HL-60 (cell line): ENCODE results near the gene LAMA3.
"Not testable (repeated sequence)": the region's sequence is repeated elsewhere in the genome, so short reads cannot be mapped to it uniquely, and the experiment has no call there.

Source experiments
- DNase-seq, 2 experiments: peaks; one replicate each; pipeline ENCODE4 v3.0.0-alpha.2; 2010 to 2020; ENCODE audit warnings: low read depth in 1 of 2, low spot score in 1 of 2
- H3K27ac ChIP-seq: fragments of 250-450 bp; sonication (Bioruptor Pico); replicated peaks from 2 replicates; pipeline ENCODE4 v1.5.1; 2020; ENCODE audit warnings: mild to moderate bottlenecking, moderate library complexity
- H3K27me3 ChIP-seq: fragments of 250-450 bp; sonication (Bioruptor Pico); 2 replicates; pipeline ENCODE4 v1.5.1; 2021; ENCODE audit warnings: mild to moderate bottlenecking, moderate library complexity; ENCODE audit not compliant: insufficient read depth, poor library complexity, severe bottlenecking
- H3K4me3 ChIP-seq: replicated peaks from 2 replicates; pipeline ENCODE4 v1.5.1; 2011; ENCODE audit warnings: mild to moderate bottlenecking, control low read depth, low read length; ENCODE audit not compliant: insufficient read depth
- GABPA ChIP-seq: IDR thresholded peaks from 2 replicates; pipeline ENCODE4 v1.6.1; 2012; ENCODE audit warnings: low read depth
- POLR2AphosphoS5 ChIP-seq: IDR thresholded peaks from 2 replicates; pipeline ENCODE4 v1.6.1; 2012; ENCODE audit warnings: low read depth
- SPI1 ChIP-seq: IDR thresholded peaks from 2 replicates; pipeline ENCODE4 v1.6.1; 2012; ENCODE audit warnings: low read depth, mild to moderate bottlenecking, borderline replicate concordance
- TF ChIP-seq, protein P1 (sequence below): IDR thresholded peaks from one replicate; pipeline ENCODE4 v1.5.1; 2011; ENCODE audit warnings: low read length, control low read depth, inconsistent platforms; ENCODE audit not compliant: insufficient read depth
- TF ChIP-seq, protein P2 (sequence below): IDR thresholded peaks from 2 replicates; pipeline ENCODE4 v1.6.1; 2012; ENCODE audit warnings: low read depth; ENCODE audit not compliant: insufficient replicate concordance

Gene LAMA3

DNA sequence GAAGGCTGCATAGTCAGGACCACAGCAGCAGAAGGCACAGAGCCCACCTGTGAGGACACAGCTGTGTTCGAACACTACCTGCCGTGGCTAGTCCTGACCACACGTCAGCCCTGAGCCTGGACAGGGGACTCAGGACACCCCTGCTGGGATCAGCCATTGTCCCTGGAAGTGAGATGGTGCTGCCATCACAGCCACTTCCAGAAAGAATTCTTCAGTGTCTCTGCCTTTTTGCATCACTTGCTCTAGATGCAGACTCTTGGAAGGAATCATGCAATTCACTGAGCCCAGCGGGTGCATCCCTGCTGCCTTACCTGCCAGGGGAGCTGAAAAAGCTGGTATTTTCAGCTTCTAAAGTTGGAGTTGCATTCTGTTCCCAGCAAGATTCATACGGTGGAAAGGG lies 49.3 kb downstream of the LAMA3 start:
- Histone ChIP-seq H3K27me3 (peaks cover 7% of the 10 kb centered on the region), H3K27ac (no peak overlapping the region)

DNA sequence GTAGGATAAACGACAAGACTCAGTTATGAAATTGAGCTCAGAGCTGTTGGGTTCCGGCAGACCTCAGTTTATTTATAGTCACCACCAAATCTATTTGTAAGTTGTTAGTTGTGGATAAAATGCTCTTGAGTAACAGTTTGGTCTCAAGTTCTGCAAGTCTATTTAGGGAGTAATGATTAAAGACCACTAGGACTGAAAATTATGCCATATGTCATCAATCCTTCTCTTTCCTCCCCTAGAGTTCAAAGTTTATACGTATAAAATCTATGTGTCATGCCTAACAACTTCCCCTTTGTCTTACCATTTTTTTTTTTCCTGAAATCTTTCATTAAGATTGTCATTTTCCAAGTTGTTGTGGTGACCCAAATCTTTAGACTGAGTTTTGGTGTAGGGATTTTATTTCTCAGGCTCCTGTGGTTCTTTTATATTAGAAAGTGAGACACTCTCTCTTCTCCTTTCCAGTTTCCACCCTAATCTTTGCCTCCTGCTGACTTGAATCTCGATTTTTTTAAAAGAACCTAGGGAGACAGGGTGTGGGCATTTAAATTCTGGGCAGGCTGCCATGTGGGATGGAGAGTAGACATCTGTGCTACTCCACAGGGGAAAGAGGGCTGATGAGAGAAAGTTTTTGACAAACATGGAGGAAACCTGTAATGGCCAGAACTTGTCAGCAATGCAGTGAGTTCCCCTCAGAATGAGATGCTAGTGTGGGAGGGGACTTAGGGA lies 51.0 kb downstream of the LAMA3 start:
- Histone ChIP-seq H3K4me3 (no peak overlapping the region), H3K27me3 (peaks cover 8% of the 10 kb centered on the region), H3K27ac (no peak overlapping the region)
- peak in 1 of 2 experiments; percentile 51 for DNase-seq
- TF ChIP-seq, protein P1, sequence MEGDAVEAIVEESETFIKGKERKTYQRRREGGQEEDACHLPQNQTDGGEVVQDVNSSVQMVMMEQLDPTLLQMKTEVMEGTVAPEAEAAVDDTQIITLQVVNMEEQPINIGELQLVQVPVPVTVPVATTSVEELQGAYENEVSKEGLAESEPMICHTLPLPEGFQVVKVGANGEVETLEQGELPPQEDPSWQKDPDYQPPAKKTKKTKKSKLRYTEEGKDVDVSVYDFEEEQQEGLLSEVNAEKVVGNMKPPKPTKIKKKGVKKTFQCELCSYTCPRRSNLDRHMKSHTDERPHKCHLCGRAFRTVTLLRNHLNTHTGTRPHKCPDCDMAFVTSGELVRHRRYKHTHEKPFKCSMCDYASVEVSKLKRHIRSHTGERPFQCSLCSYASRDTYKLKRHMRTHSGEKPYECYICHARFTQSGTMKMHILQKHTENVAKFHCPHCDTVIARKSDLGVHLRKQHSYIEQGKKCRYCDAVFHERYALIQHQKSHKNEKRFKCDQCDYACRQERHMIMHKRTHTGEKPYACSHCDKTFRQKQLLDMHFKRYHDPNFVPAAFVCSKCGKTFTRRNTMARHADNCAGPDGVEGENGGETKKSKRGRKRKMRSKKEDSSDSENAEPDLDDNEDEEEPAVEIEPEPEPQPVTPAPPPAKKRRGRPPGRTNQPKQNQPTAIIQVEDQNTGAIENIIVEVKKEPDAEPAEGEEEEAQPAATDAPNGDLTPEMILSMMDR = no peak
- TF ChIP-seq, protein P2, sequence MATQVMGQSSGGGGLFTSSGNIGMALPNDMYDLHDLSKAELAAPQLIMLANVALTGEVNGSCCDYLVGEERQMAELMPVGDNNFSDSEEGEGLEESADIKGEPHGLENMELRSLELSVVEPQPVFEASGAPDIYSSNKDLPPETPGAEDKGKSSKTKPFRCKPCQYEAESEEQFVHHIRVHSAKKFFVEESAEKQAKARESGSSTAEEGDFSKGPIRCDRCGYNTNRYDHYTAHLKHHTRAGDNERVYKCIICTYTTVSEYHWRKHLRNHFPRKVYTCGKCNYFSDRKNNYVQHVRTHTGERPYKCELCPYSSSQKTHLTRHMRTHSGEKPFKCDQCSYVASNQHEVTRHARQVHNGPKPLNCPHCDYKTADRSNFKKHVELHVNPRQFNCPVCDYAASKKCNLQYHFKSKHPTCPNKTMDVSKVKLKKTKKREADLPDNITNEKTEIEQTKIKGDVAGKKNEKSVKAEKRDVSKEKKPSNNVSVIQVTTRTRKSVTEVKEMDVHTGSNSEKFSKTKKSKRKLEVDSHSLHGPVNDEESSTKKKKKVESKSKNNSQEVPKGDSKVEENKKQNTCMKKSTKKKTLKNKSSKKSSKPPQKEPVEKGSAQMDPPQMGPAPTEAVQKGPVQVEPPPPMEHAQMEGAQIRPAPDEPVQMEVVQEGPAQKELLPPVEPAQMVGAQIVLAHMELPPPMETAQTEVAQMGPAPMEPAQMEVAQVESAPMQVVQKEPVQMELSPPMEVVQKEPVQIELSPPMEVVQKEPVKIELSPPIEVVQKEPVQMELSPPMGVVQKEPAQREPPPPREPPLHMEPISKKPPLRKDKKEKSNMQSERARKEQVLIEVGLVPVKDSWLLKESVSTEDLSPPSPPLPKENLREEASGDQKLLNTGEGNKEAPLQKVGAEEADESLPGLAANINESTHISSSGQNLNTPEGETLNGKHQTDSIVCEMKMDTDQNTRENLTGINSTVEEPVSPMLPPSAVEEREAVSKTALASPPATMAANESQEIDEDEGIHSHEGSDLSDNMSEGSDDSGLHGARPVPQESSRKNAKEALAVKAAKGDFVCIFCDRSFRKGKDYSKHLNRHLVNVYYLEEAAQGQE = no peak

More for the DNA sequence above, 49.3 kb downstream of the LAMA3 start:
- DNase-seq = no peak
- no peak for TF ChIP-seq GABPA
- TF ChIP-seq POLR2AphosphoS5 = no peak
- TF ChIP-seq, protein P1 = no peak
- no peak for TF ChIP-seq SPI1
- TF ChIP-seq, protein P2 = no peak
- no peak overlapping the region for H3K4me3 ChIP-seq

DNA sequence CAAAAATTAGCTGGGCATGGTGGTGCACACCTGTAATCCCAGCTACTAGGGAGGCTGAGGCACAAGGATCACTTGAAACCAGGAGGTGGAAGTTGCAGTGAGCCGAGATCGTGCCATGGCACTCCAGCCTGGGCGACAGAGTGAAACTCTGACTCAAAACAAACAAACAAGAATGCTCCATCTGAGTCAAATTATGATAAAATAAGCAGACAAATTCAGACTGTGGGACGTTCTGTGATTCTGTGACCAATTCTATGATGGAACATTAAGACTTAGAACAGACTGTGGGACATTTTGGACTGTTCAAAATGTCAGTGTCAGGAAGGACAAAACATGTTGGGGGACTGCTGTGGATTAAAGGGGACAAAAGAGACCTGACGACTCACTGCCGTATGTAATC lies 52.7 kb downstream of the LAMA3 start:
- not testable (repeated sequence) for H3K4me3 ChIP-seq, DNase-seq, H3K27ac ChIP-seq
- peaks cover 16% of the 10 kb centered on the region for H3K27me3 ChIP-seq

DNA sequence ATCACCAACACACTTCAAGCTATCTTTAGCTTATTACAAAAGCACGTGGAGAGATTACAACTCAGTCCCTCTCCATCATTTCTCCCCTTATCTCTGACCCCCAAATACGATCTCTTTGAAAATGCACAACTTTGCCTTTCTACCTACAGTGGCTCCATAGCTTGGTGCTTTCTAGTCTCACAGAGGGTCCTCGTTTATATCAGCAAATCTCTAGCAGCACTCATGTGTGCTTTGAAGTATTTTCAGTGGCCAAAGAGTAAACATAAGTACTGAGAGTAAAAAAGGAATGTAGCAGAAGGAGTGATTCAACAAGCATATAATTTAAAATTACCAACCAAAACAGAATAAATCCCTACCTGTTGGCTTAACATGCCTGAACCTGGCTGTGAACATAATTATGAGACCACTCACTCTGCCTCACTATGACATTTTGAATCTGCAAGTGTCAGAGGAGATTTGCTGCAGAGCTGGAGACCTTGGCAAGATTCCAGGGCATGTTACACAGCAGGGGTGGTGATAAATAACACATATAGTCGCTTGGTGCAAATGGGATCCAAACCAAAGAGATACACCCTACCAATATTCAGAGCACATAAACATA lies 54.6 kb downstream of the LAMA3 start:
- Histone ChIP-seq H3K27me3 (peaks cover 13% of the 10 kb centered on the region), H3K27ac (no peak overlapping the region), H3K4me3 (no peak overlapping the region)
- no peak for DNase-seq
- TF ChIP-seq GABPA (no peak), SPI1 (no peak), POLR2AphosphoS5 (no peak)
- TF ChIP-seq, protein P1 = no peak
- TF ChIP-seq, protein P2 = no peak
